ENCODE results near the gene MTMR1.

- TF ChIP-seq, protein P1, sequence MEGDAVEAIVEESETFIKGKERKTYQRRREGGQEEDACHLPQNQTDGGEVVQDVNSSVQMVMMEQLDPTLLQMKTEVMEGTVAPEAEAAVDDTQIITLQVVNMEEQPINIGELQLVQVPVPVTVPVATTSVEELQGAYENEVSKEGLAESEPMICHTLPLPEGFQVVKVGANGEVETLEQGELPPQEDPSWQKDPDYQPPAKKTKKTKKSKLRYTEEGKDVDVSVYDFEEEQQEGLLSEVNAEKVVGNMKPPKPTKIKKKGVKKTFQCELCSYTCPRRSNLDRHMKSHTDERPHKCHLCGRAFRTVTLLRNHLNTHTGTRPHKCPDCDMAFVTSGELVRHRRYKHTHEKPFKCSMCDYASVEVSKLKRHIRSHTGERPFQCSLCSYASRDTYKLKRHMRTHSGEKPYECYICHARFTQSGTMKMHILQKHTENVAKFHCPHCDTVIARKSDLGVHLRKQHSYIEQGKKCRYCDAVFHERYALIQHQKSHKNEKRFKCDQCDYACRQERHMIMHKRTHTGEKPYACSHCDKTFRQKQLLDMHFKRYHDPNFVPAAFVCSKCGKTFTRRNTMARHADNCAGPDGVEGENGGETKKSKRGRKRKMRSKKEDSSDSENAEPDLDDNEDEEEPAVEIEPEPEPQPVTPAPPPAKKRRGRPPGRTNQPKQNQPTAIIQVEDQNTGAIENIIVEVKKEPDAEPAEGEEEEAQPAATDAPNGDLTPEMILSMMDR (IDR thresholded peaks at IDR 0.05; ENCODE audit: borderline replicate concordance, extremely low read depth, low read length, poor library complexity, severe bottlenecking): no peak
- no peak for TF ChIP-seq EZH2 (IDR thresholded peaks at IDR 0.05; ENCODE audit: borderline replicate concordance, low read depth, low read length, severe bottlenecking)
Measured at GRCh38 chrX:150644422-150644821, 48.8 kb upstream of the MTMR1 start.

Data from DND-41 (cell line).